ENCODE measurements around the gene CLEC11A. TPM values are rescaled to one million over a fixed set of nuclear protein-coding genes. Genes with fewer than 3 reads are reported as not detected.

Gene CLEC11A
- total and polyA plus RNA-seq, 9 of the 15 experiments (the other 6 are each of a cell fraction or from before 2014, with no cell fraction given), result 0.39 to 43.9 (median 3.4) TPM

GRCh38 chr19:50723735-50724521 is 764 bp downstream of the CLEC11A start (continued):
- TF ChIP-seq THRA (IDR thresholded peaks at IDR 0.05) (no peak), CBX5 (IDR thresholded peaks at IDR 0.05; ENCODE audit: borderline replicate concordance, low read depth) (no peak), MEIS2 (IDR thresholded peaks at IDR 0.05; ENCODE audit: partially characterized antibody) (no peak), REST (IDR thresholded peaks at IDR 0.05; ENCODE audit: borderline replicate concordance) (no peak), REST (CRISPR knock-in tag; IDR thresholded peaks at IDR 0.05; ENCODE audit: low read depth) (no peak), U2AF2 (optimal IDR thresholded peaks at IDR 0.05; ENCODE audit: low read depth, low read length) (no peak), ZNF586 (CRISPR knock-in tag; conservative IDR thresholded peaks at IDR 0.05) (no peak), SFPQ (IDR thresholded peaks at IDR 0.05; ENCODE audit: low read depth, low read length) (no peak), ZBTB49 (CRISPR knock-in tag; IDR thresholded peaks at IDR 0.05; ENCODE audit: borderline replicate concordance) (no peak), EP300 (IDR thresholded peaks at IDR 0.05; ENCODE audit: low read length) (no peak), HDGF (IDR thresholded peaks at IDR 0.05) (no peak), NEUROD1 (IDR thresholded peaks at IDR 0.05; ENCODE audit: borderline replicate concordance, low read depth, low read length, partially characterized antibody) (no peak), MCM5 (IDR thresholded peaks at IDR 0.05; ENCODE audit: low read depth) (no peak), NR3C1 (CRISPR knock-in tag; IDR thresholded peaks at IDR 0.05) (no peak)
